ENCODE data around the gene DRAXIN.

- TF ChIP-seq, protein P1, sequence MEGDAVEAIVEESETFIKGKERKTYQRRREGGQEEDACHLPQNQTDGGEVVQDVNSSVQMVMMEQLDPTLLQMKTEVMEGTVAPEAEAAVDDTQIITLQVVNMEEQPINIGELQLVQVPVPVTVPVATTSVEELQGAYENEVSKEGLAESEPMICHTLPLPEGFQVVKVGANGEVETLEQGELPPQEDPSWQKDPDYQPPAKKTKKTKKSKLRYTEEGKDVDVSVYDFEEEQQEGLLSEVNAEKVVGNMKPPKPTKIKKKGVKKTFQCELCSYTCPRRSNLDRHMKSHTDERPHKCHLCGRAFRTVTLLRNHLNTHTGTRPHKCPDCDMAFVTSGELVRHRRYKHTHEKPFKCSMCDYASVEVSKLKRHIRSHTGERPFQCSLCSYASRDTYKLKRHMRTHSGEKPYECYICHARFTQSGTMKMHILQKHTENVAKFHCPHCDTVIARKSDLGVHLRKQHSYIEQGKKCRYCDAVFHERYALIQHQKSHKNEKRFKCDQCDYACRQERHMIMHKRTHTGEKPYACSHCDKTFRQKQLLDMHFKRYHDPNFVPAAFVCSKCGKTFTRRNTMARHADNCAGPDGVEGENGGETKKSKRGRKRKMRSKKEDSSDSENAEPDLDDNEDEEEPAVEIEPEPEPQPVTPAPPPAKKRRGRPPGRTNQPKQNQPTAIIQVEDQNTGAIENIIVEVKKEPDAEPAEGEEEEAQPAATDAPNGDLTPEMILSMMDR (IDR thresholded peaks at IDR 0.05; ENCODE audit: insufficient read depth, low read depth, low read length) = no peak
- no peak for TF ChIP-seq EZH2 (IDR thresholded peaks at IDR 0.05; ENCODE audit: insufficient read depth, low read length)
These were observed 40.5 kb upstream of the DRAXIN start for GRCh38 chr1:11651017-11651416.
